ENCODE data around the gene ARIH2. TPM values are rescaled to one million over a fixed set of nuclear protein-coding genes. Genes with fewer than 3 reads are reported as not detected.

The ARIH2 gene
- 82.3 TPM for total RNA-seq

- peak within 1 kb of the TSS; percentile 95 to 98 for H3K27ac ChIP-seq
- H3K9me3 ChIP-seq: no peaks in the 10 kb centered on the region
- intact Hi-C loops (cut with DNase I): loop anchor here (1.0 to 5.0 kb wide), 5 partner anchors 20 to 214 kb away; partner anchors contain the start of genes IP6K2, LAMB2, PRKAR2A and SLC25A20
- peaks cover 0 to 9% of the 10 kb centered on the region in 2 donors for H3K4me1 ChIP-seq
- H3K36me3 ChIP-seq: peaks cover 2 to 11% of the 10 kb centered on the region in 2 donors
- peak; percentile 62 to 96 for DNase-seq (ENCODE audit: low spot score in 2 of 2)
- peak within 1 kb of the TSS; percentile 72 to 88 for H3K4me3 ChIP-seq
- TF ChIP-seq, protein P1, sequence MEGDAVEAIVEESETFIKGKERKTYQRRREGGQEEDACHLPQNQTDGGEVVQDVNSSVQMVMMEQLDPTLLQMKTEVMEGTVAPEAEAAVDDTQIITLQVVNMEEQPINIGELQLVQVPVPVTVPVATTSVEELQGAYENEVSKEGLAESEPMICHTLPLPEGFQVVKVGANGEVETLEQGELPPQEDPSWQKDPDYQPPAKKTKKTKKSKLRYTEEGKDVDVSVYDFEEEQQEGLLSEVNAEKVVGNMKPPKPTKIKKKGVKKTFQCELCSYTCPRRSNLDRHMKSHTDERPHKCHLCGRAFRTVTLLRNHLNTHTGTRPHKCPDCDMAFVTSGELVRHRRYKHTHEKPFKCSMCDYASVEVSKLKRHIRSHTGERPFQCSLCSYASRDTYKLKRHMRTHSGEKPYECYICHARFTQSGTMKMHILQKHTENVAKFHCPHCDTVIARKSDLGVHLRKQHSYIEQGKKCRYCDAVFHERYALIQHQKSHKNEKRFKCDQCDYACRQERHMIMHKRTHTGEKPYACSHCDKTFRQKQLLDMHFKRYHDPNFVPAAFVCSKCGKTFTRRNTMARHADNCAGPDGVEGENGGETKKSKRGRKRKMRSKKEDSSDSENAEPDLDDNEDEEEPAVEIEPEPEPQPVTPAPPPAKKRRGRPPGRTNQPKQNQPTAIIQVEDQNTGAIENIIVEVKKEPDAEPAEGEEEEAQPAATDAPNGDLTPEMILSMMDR (IDR thresholded peaks at IDR 0.05): no peak
- no peaks in the 10 kb centered on the region for H3K27me3 ChIP-seq
These were observed at the start of gene ARIH2 for GRCh38 chr3:48918388-48919214. TSS of gene ARIH2 (plus strand) at chr3:48918842. CDS start at chr3:48927559, 8,717 bp downstream.

DNA sequence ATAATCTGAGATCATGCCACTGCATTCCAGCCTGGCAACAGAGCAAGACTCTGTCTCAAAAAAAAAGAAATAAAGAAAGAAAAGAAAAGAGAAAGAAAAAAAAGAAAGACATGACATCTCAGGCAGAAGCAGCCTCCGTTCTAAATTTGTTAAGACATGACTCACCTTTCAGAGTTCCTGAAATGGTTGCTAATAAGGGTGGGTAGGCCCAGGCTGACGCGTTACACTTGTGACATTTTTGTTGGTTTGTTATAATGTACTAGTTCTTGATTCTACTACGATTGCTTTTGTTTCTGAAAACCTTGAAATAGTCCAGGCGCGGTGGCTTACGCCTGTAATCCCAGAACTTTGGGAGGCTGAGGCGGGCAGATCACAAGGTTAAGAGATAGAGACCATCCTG is 41.0 kb upstream of the ARIH2 start:
- no peak for DNase-seq (ENCODE audit: low spot score in 2 of 2)
- H3K4me1 ChIP-seq: no peaks in the 10 kb centered on the region
- no peak overlapping the region for H3K4me3 ChIP-seq
- H3K9me3 ChIP-seq: no peaks in the 10 kb centered on the region
- TF ChIP-seq, protein P1 (IDR thresholded peaks at IDR 0.05): no peak
- H3K27me3 ChIP-seq: no peaks in the 10 kb centered on the region
- H3K36me3 ChIP-seq: peaks cover 25 to 29% of the 10 kb centered on the region in 2 donors
- intact Hi-C loops (cut with DNase I): no loop called here
- no peak overlapping the region for H3K27ac ChIP-seq

DNA sequence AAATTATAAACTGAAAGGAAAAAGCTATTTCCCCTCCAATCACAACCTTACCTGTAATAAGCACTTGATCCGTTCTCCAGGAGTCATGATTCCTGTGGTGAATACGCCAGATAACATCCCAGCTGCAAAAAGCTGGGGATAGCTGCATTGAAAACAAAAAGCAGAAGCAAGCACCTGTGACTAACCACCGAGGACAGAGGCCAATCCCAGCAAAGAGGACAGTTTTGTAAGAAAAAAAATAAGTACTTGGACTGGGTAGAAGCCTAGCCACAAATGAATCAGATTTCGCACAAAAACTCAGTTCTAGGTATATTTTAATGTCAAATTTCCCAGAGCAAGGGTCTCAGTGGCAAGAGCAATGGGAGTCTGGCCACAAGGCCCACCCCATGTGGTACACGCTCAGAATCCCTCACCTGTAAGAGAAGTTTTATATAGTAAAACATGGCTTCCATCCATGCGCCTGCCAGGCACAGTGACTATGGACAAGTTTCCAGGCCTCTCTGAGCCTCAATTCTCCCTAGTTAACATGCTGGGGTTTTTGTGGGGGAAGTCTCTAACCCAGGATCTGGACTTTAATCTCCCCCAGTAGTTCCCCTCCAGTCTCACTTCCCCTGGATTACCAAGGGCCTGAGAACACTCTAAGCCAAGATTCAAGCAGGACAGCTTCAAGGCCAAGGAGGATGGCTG is 39.2 kb upstream of the ARIH2 start:
- Histone ChIP-seq H3K4me1 (no peaks in the 10 kb centered on the region), H3K36me3 (peaks cover 22 to 41% of the 10 kb centered on the region in 2 donors), H3K9me3 (no peaks in the 10 kb centered on the region), H3K4me3 (no peak overlapping the region), H3K27ac (no peak overlapping the region), H3K27me3 (no peaks in the 10 kb centered on the region)
- TF ChIP-seq, protein P1 (IDR thresholded peaks at IDR 0.05): no peak
- intact Hi-C loops (cut with DNase I): no loop called here
- DNase-seq (ENCODE audit: low spot score in 2 of 2): no peak

DNA sequence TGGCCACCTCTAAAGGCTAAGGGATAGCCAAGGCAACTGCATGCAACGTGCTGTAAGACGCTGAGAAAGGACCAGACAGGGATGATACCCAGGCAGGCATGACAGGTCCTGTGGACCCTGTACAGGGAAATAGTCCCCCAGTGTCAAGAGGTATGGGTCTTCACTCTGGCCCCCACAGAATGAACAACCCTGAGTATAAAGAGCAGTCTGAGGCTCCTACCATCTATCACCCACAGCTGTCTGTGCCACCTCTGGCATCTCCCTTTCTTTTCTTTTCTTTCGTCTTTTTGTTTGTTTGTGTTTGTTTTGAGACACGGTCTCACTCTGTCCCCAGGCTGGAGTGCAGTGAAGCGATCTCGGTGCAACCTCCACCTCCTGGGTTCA is 38.7 kb upstream of the ARIH2 start:
- Histone ChIP-seq H3K36me3 (peaks cover 25 to 42% of the 10 kb centered on the region in 2 donors), H3K4me3 (no peak overlapping the region), H3K27ac (no peak overlapping the region), H3K27me3 (no peaks in the 10 kb centered on the region), H3K4me1 (no peaks in the 10 kb centered on the region), H3K9me3 (no peaks in the 10 kb centered on the region)
- no peak for DNase-seq (ENCODE audit: low spot score in 2 of 2)
- intact Hi-C loops (cut with DNase I): no loop called here
- TF ChIP-seq, protein P1 (IDR thresholded peaks at IDR 0.05): no peak

DNA sequence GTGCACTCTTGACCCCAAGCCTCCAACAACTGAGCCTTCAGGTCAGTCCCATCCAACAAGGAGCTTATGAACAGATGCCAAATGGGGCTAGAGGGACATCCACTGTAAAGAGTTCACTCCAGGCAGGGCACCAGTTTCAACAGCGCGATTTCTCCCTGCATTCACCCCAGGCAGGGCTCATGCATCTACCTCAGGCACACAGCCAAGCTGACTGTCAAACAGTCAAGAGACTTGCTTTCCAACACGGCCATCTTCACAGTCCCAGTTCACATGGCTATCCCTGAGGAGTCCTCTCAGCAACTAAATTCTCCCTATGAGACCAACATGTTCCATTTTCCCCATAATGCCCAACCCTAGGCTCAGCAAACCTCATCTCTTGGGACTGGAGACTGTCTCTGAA is 37.6 kb upstream of the ARIH2 start:
- intact Hi-C loops (cut with DNase I): no loop called here
- Histone ChIP-seq H3K36me3 (peaks cover 29 to 45% of the 10 kb centered on the region in 2 donors), H3K4me1 (no peaks in the 10 kb centered on the region), H3K27ac (no peak overlapping the region), H3K9me3 (no peaks in the 10 kb centered on the region), H3K4me3 (no peak overlapping the region), H3K27me3 (no peaks in the 10 kb centered on the region)
- TF ChIP-seq, protein P1 (IDR thresholded peaks at IDR 0.05): no peak
- no peak for DNase-seq (ENCODE audit: low spot score in 2 of 2)

Measured in ascending aorta (tissue), 2 donors.